Peyer's patch (tissue), 4 donors: ENCODE measurements around the gene ATG10.

Experiments
- POLR2A ChIP-seq, 2 donors: fragments of 450-650 bp; IDR thresholded peaks; one replicate each; pipeline ENCODE4 v1.5.1; 2017; ENCODE audit warnings: antibody characterized with exemption in 2 of 2, mild to moderate bottlenecking in 2 of 2, moderate library complexity in 2 of 2
- TF ChIP-seq, protein P1 (sequence below), 6 experiments: fragments of 450-650 bp in 4 of 6; fragments of 200-600 bp in 2 of 6; sonication (generic) in 1 of 6; IDR thresholded peaks; one replicate each; pipeline ENCODE4 v1.5.1; 2017 to 2019; ENCODE audit warnings: antibody characterized with exemption in 6 of 6, mild to moderate bottlenecking in 3 of 6, moderate library complexity in 1 of 6

DNA sequence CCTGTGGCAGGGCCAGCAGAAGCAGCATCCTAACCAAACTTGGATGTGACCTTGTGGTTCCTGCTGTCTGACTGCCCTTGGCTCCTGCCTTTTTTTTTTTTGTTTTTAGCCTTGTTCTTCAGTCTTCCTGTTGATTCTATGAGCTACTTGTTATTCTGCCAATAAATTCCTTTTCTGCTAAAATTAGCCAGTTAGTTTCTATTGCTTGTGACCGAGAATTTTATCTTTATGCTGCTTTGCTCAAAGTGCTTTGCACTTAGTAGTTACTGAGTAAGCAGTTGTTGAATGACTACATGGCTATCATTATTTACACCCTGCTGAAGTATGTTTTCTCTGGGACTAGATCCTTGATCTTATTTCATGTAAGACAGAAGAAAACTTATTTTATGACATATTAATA lies 20.8 kb upstream of the ATG10 start:
- TF ChIP-seq, protein P1, sequence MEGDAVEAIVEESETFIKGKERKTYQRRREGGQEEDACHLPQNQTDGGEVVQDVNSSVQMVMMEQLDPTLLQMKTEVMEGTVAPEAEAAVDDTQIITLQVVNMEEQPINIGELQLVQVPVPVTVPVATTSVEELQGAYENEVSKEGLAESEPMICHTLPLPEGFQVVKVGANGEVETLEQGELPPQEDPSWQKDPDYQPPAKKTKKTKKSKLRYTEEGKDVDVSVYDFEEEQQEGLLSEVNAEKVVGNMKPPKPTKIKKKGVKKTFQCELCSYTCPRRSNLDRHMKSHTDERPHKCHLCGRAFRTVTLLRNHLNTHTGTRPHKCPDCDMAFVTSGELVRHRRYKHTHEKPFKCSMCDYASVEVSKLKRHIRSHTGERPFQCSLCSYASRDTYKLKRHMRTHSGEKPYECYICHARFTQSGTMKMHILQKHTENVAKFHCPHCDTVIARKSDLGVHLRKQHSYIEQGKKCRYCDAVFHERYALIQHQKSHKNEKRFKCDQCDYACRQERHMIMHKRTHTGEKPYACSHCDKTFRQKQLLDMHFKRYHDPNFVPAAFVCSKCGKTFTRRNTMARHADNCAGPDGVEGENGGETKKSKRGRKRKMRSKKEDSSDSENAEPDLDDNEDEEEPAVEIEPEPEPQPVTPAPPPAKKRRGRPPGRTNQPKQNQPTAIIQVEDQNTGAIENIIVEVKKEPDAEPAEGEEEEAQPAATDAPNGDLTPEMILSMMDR (IDR thresholded peaks at IDR 0.05), result no peak
- no peak for TF ChIP-seq POLR2A (IDR thresholded peaks at IDR 0.05)
